ENCODE data around the gene KIAA0586. TPM values are rescaled to one million over a fixed set of nuclear protein-coding genes. Genes with fewer than 3 reads are reported as not detected.
A peak's percentile ranks its signal among the peaks of the same experiment; 100 is the strongest.
"Not testable (repeated sequence)": the region's sequence is repeated elsewhere in the genome, so short reads cannot be mapped to it uniquely, and the experiment has no call there.

Gene KIAA0586
- total RNA-seq, 1 donor from 2014 or later = 14.5 TPM

DNA sequence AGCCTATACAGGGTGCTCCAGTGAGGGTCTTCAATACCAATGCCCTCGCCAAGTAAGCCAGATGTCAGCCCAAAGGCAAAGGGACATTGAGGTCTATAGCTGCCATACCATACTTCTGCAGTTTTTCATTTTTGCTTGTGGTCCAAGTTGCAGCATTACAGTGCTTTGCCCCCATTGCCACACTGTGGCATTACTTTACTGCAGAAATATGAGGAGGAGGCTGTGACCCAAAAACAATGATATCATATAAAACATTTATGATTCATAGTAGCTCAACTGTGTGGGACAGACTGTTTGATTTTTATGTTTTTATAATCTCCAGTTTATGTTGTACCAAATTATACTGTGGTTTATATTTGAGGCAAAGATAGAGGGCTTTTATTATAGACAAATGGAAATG is 64.1 kb downstream of the KIAA0586 start:
- no peak overlapping the region for H3K4me3 Mint-ChIP-seq (ENCODE audit: unreplicated experiment)
- DNase-seq (ENCODE audit: low spot score) = no peak
- H3K27me3 Mint-ChIP-seq (ENCODE audit: low read depth) = no peaks in the 10 kb centered on the region
- H3K4me1 Mint-ChIP-seq (ENCODE audit: low read depth) = peaks cover 9% of the 10 kb centered on the region
- peak overlapping the region; percentile 73 for H3K27ac Mint-ChIP-seq (ENCODE audit: unreplicated experiment)
- no peaks in the 10 kb centered on the region for H3K9me3 Mint-ChIP-seq (ENCODE audit: low read depth)
- peaks cover 5% of the 10 kb centered on the region for H3K36me3 Mint-ChIP-seq (ENCODE audit: low read depth)
- TF ChIP-seq CTCF (IDR thresholded peaks at IDR 0.05) = no peak

- no peak for TF ChIP-seq CTCF (IDR thresholded peaks at IDR 0.05)
- DNase-seq (ENCODE audit: low spot score) = no peak
- Mint-ChIP-seq H3K27me3 (ENCODE audit: low read depth) (no peaks in the 10 kb centered on the region), H3K36me3 (ENCODE audit: low read depth) (peaks cover 5% of the 10 kb centered on the region), H3K4me1 (ENCODE audit: low read depth) (peaks cover 9% of the 10 kb centered on the region), H3K9me3 (ENCODE audit: low read depth) (no peaks in the 10 kb centered on the region), H3K4me3 (ENCODE audit: unreplicated experiment) (no peak overlapping the region), H3K27ac (ENCODE audit: unreplicated experiment) (peak overlapping the region; percentile 73)
These were observed 64.5 kb downstream of the KIAA0586 start for GRCh38 chr14:58492044-58492443.

DNA sequence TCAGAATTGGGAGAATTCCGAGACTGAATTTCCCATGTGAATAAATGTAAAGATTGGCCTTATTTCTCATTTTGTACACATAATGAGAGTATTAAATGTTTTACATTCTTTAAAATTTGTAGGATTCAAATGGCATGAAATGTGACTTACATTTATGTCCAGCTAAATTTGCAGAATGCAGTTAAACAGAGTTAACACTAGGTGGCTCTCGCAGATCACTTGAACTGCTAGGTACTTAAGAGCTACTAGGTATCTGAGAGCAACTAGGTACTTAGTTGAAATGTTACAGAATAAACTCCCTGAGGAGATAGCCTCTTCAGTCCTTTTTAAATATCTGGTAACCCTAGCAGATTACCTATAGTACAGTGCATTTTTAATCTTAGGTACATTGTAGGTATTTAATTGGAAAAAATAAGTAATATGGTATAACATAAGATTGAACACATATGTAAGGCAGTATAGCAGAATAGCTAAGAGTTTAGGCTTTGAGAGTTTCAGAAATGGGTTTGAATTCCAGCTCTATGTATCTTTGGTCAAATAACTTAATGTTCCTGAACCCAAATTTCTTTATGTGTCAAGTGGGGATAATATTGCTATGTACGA is 73.8 kb downstream of the KIAA0586 start:
- peak; percentile 94 for TF ChIP-seq CTCF (IDR thresholded peaks at IDR 0.05)
- Mint-ChIP-seq H3K27ac (ENCODE audit: unreplicated experiment) (no peak overlapping the region), H3K4me3 (ENCODE audit: unreplicated experiment) (no peak overlapping the region), H3K4me1 (ENCODE audit: low read depth) (peaks cover 6% of the 10 kb centered on the region), H3K27me3 (ENCODE audit: low read depth) (no peaks in the 10 kb centered on the region), H3K9me3 (ENCODE audit: low read depth) (no peaks in the 10 kb centered on the region), H3K36me3 (ENCODE audit: low read depth) (no peaks in the 10 kb centered on the region)
- DNase-seq (ENCODE audit: low spot score) = no peak

- no peaks in the 10 kb centered on the region for H3K4me1 Mint-ChIP-seq (ENCODE audit: low read depth)
- H3K27ac Mint-ChIP-seq (ENCODE audit: unreplicated experiment) = no peak overlapping the region
- peaks cover 10% of the 10 kb centered on the region for H3K9me3 Mint-ChIP-seq (ENCODE audit: low read depth)
- no peak for DNase-seq (ENCODE audit: low spot score)
- TF ChIP-seq CTCF (IDR thresholded peaks at IDR 0.05) = no peak
- H3K27me3 Mint-ChIP-seq (ENCODE audit: low read depth) = no peaks in the 10 kb centered on the region
- H3K36me3 Mint-ChIP-seq (ENCODE audit: low read depth) = peaks cover 18% of the 10 kb centered on the region
- no peak overlapping the region for H3K4me3 Mint-ChIP-seq (ENCODE audit: unreplicated experiment)
These were observed 85.8 kb downstream of the KIAA0586 start for GRCh38 chr14:58513272-58513671.

GRCh38 chr14:58517592-58517991 is 90.1 kb downstream of the KIAA0586 start:
- DNase-seq (ENCODE audit: low spot score) = no peak
- Mint-ChIP-seq H3K36me3 (ENCODE audit: low read depth) (peaks cover 24% of the 10 kb centered on the region), H3K27ac (ENCODE audit: unreplicated experiment) (no peak overlapping the region), H3K4me1 (ENCODE audit: low read depth) (no peaks in the 10 kb centered on the region), H3K9me3 (ENCODE audit: low read depth) (peaks cover 10% of the 10 kb centered on the region), H3K4me3 (ENCODE audit: unreplicated experiment) (no peak overlapping the region), H3K27me3 (ENCODE audit: low read depth) (no peaks in the 10 kb centered on the region)
- TF ChIP-seq CTCF (IDR thresholded peaks at IDR 0.05) = no peak

DNA sequence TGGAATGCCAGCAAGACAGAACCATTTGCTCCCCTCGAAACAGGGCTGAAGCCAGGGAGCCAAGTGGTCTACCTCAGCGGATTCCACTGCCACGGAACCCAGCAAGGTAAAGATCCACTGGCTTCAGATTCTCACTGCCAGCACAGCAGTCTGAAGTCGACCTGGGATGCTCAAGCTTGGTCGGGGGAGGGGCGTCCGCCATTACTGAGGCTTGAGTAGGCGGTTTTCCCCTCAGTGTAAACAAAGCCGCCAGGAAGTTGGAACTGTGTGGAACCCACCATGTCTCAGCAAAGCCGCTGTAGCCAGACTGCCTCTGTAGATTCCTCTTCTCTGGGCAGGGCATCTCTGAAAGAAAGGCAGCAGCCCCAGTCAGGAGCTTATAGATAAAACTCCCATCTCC is 98.2 kb downstream of the KIAA0586 start:
- not testable (repeated sequence) for DNase-seq (ENCODE audit: low spot score); H3K27me3 Mint-ChIP-seq (ENCODE audit: low read depth); H3K4me1 Mint-ChIP-seq (ENCODE audit: low read depth); H3K4me3 Mint-ChIP-seq (ENCODE audit: unreplicated experiment); H3K27ac Mint-ChIP-seq (ENCODE audit: unreplicated experiment)
- H3K9me3 Mint-ChIP-seq (ENCODE audit: low read depth) = peaks cover 29% of the 10 kb centered on the region
- peaks cover 38% of the 10 kb centered on the region for H3K36me3 Mint-ChIP-seq (ENCODE audit: low read depth)
